Natural killer cell (primary cell): ENCODE measurements around the gene NEIL3. TPM values are rescaled to one million over a fixed set of nuclear protein-coding genes. Genes with fewer than 3 reads are reported as not detected.

ENCODE experiments used
- ATAC-seq, 3 donors: fragments of 150-1000 bp in 2 of 3; fragments of 200-7000 bp in 1 of 3; cut with Tn5 transposase; 1 replicate in 1 of 3; 2 replicates in 2 of 3; pipeline ENCODE4 v1.10.0; 2021; ENCODE audit warnings: mild to moderate bottlenecking in 2 of 3, moderate library complexity in 2 of 3
- DNase-seq, 2 donors: peaks; one replicate each; pipeline versions ENCODE4 v3.0.0 to v3.0.0-alpha.2; 2013 to 2021; ENCODE audit warnings: mixed read lengths in 1 of 2
- H3K27ac ChIP-seq: one replicate; pipeline ENCODE4 v1.5.1; 2013; ENCODE audit warnings: mild to moderate bottlenecking, low read length
- H3K27me3 ChIP-seq: one replicate; pipeline ENCODE4 v1.6.1; 2013; ENCODE audit warnings: low read length; ENCODE audit not compliant: control insufficient read depth, insufficient read depth
- H3K36me3 ChIP-seq: one replicate; pipeline ENCODE4 v1.6.1; 2013; ENCODE audit warnings: low read length; ENCODE audit not compliant: control insufficient read depth, insufficient read depth
- H3K4me1 ChIP-seq: one replicate; pipeline ENCODE4 v1.6.1; 2013; ENCODE audit warnings: low read length; ENCODE audit not compliant: control insufficient read depth, insufficient read depth
- H3K4me3 ChIP-seq: one replicate; pipeline ENCODE4 v1.5.1; 2013; ENCODE audit warnings: low read length
- H3K9me3 ChIP-seq: one replicate; pipeline ENCODE4 v1.6.1; 2013; ENCODE audit warnings: low read length; ENCODE audit not compliant: control insufficient read depth, insufficient read depth
- H3K27ac Mint-ChIP-seq, 2 donors: one replicate each; pipeline ENCODE4 v1.8.0; 2022; ENCODE audit warnings: mild to moderate bottlenecking in 2 of 2, mixed read lengths in 2 of 2, moderate library complexity in 1 of 2
- H3K27me3 Mint-ChIP-seq, 2 donors: one replicate each; pipeline ENCODE4 v1.8.0; 2022; ENCODE audit warnings: low read depth in 2 of 2, mixed read lengths in 2 of 2
- H3K36me3 Mint-ChIP-seq: one replicate; pipeline ENCODE4 v1.8.0; 2022; ENCODE audit warnings: mixed read lengths
- H3K4me1 Mint-ChIP-seq, 2 donors: one replicate each; pipeline ENCODE4 v1.8.0; 2022; ENCODE audit warnings: mixed read lengths in 2 of 2
- H3K4me3 Mint-ChIP-seq: one replicate; pipeline ENCODE4 v1.8.0; 2022; ENCODE audit warnings: mild to moderate bottlenecking, moderate library complexity, mixed read lengths
- H3K9me3 Mint-ChIP-seq, 2 donors: one replicate each; pipeline ENCODE4 v1.8.0; 2022; ENCODE audit warnings: mixed read lengths in 2 of 2
- CTCF ChIP-seq: fragments of 200-600 bp; IDR thresholded peaks from one replicate; pipeline ENCODE4 v1.8.0; 2022; ENCODE audit warnings: antibody characterized with exemption
- WGBS: methylation state at CpG from one replicate; pipeline ENCODE4 v1.1.7; 2013; ENCODE audit warnings: missing lambda C conversion rate; ENCODE audit not compliant: insufficient coverage; 5-methylcytosine and 5-hydroxymethylcytosine counted together
- intact Hi-C: fragments of 100-400 bp; cut with micrococcal nuclease; formaldehyde crosslinking; loops from one replicate; pipeline ENCODE4 v1.14.2; 2022
- total RNA-seq, 4 donors: library from RNA; stranded (reverse); fragments of 120-200 nt in 1 of 4; gene quantifications; one replicate each; pipeline versions ENCODE4 v1.2.3 to v1.2.4, GENCODE V29; 2013 to 2022

NEIL3 gene
- total RNA-seq, 3 donors from 2014 or later (not counting 1 experiment from before 2014, with no cell fraction given): 0.45 to 1.9 (median 1.2) TPM

- DNase-seq: no peak
- Histone ChIP-seq H3K36me3 (no peaks in the 10 kb centered on the region), H3K27ac (no peak overlapping the region), H3K9me3 (no peaks in the 10 kb centered on the region), H3K27me3 (no peaks in the 10 kb centered on the region), H3K4me3 (no peak overlapping the region), H3K4me1 (no peaks in the 10 kb centered on the region)
- no peaks in the 10 kb centered on the region for H3K36me3 Mint-ChIP-seq
- intact Hi-C loops: no loop called here
- peaks cover 0 to 5% of the 10 kb centered on the region in 2 donors for H3K4me1 Mint-ChIP-seq
- peaks cover 0 to 3% of the 10 kb centered on the region in 2 donors for H3K9me3 Mint-ChIP-seq
- 67% methylated on average over 4 of the region's 5 CpGs for WGBS
- no peak overlapping the region for H3K27ac Mint-ChIP-seq
- H3K4me3 Mint-ChIP-seq: no peak overlapping the region
- peaks cover 0 to 2% of the 10 kb centered on the region in 2 donors for H3K27me3 Mint-ChIP-seq
- no peak for TF ChIP-seq CTCF
- no peak for ATAC-seq
Observed at GRCh38 chr4:177282284-177282835, 27.3 kb upstream of the NEIL3 start.

GRCh38 chr4:177283167-177283566 lies 26.5 kb upstream of the NEIL3 start:
- Histone ChIP-seq H3K36me3 (no peaks in the 10 kb centered on the region), H3K27ac (no peak overlapping the region), H3K4me1 (no peaks in the 10 kb centered on the region), H3K9me3 (no peaks in the 10 kb centered on the region), H3K4me3 (no peak overlapping the region), H3K27me3 (no peaks in the 10 kb centered on the region)
- no peak overlapping the region for H3K4me3 Mint-ChIP-seq
- DNase-seq (no peak), ATAC-seq (no peak)
- H3K27ac Mint-ChIP-seq: no peak overlapping the region
- peaks cover 0 to 5% of the 10 kb centered on the region in 2 donors for H3K4me1 Mint-ChIP-seq
- no peak for TF ChIP-seq CTCF
- WGBS: 84% methylated on average over 2 of the region's 2 CpGs
- H3K27me3 Mint-ChIP-seq: no peaks in the 10 kb centered on the region
- intact Hi-C loops: no loop called here
- H3K9me3 Mint-ChIP-seq: peaks cover 0 to 3% of the 10 kb centered on the region in 2 donors
- H3K36me3 Mint-ChIP-seq: no peaks in the 10 kb centered on the region

GRCh38 chr4:177285953-177286352 lies 23.7 kb upstream of the NEIL3 start:
- no peaks in the 10 kb centered on the region for H3K36me3 Mint-ChIP-seq
- no peaks in the 10 kb centered on the region for H3K9me3 Mint-ChIP-seq
- intact Hi-C loops: no loop called here

More at GRCh38 chr4:177285953-177286352, 23.7 kb upstream of the NEIL3 start:
- Mint-ChIP-seq H3K27ac (no peak overlapping the region), H3K4me3 (no peak overlapping the region), H3K4me1 (peaks cover 0 to 5% of the 10 kb centered on the region in 2 donors), H3K27me3 (no peaks in the 10 kb centered on the region)
- no peak overlapping the region for H3K4me3 ChIP-seq
- no peaks in the 10 kb centered on the region for H3K36me3 ChIP-seq
- H3K27ac ChIP-seq: no peak overlapping the region
- H3K9me3 ChIP-seq: no peaks in the 10 kb centered on the region
- WGBS: 53% methylated on average over 6 of the region's 6 CpGs
- no peak for TF ChIP-seq CTCF
- DNase-seq (no peak), ATAC-seq (no peak)
- no peaks in the 10 kb centered on the region for H3K4me1 ChIP-seq
- no peaks in the 10 kb centered on the region for H3K27me3 ChIP-seq
